Vein endothelial cell (primary cell): ENCODE data around the gene SH3PXD2A. TPM values are rescaled to one million over a fixed set of nuclear protein-coding genes. Genes with fewer than 3 reads are reported as not detected.

Experiments
- small RNA-seq: library from RNA; depleted of rRNA; stranded (forward); fragments of <200 nt; gene quantifications from one replicate; pipeline ENCODE3, GENCODE V24; 2012
- total RNA-seq: library from RNA; depleted of rRNA; stranded (reverse); fragments of >200 nt; gene quantifications from 2 replicates; pipeline ENCODE4 v1.2.3, GENCODE V29; 2012

SH3PXD2A gene, protein sequence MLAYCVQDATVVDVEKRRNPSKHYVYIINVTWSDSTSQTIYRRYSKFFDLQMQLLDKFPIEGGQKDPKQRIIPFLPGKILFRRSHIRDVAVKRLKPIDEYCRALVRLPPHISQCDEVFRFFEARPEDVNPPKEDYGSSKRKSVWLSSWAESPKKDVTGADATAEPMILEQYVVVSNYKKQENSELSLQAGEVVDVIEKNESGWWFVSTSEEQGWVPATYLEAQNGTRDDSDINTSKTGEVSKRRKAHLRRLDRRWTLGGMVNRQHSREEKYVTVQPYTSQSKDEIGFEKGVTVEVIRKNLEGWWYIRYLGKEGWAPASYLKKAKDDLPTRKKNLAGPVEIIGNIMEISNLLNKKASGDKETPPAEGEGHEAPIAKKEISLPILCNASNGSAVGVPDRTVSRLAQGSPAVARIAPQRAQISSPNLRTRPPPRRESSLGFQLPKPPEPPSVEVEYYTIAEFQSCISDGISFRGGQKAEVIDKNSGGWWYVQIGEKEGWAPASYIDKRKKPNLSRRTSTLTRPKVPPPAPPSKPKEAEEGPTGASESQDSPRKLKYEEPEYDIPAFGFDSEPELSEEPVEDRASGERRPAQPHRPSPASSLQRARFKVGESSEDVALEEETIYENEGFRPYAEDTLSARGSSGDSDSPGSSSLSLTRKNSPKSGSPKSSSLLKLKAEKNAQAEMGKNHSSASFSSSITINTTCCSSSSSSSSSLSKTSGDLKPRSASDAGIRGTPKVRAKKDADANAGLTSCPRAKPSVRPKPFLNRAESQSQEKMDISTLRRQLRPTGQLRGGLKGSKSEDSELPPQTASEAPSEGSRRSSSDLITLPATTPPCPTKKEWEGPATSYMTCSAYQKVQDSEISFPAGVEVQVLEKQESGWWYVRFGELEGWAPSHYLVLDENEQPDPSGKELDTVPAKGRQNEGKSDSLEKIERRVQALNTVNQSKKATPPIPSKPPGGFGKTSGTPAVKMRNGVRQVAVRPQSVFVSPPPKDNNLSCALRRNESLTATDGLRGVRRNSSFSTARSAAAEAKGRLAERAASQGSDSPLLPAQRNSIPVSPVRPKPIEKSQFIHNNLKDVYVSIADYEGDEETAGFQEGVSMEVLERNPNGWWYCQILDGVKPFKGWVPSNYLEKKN
- total RNA-seq, result 2.6 and 4.9 TPM in 2 replicates

DNA sequence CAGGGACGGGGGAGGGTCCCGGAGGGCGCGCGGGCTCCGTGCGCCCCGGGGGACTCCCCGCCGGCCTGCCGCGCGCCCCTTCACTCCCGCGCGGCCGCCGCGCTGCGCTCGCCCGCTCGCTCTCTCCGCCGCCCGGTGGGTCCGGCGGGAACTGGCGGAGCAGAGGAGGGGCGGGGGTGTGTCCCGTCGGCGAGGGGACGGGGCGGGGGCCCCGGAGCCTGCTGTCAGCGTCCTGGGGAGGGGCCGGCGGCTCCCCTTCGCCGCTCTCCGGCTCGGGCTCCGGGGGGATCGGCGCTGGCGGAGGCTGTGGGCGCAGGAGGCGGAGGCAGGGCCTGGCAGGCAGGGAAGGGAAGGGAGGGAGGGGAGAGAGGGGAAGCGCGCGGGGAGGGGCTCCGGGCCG lies at the start of gene SH3PXD2A:
TSS of gene SH3PXD2A (minus strand) at position 153 of the 400 bp plus-strand sequence. CDS start 310 bp downstream, outside the sequence.

Small RNAs within 50 kb of the gene (small RNA-seq; reads per million reads assigned to genes)
- gene RF00019, result not detected

Other genes with a start within 250 kb of the SH3PXD2A start
- 30.1 and 37.7 TPM in 2 replicates for gene STN1, start 62.6 kb upstream of the SH3PXD2A start, total RNA-seq
- gene SLK, start 111.6 kb upstream of the SH3PXD2A start, total RNA-seq, result 51.9 and 68.9 TPM in 2 replicates
- 1.5 and 2.3 TPM in 2 replicates for gene COL17A1, start 230.3 kb upstream of the SH3PXD2A start, total RNA-seq